HG03097 (cell line): ENCODE measurements around the gene RASGRP2.

Experiments
- ATAC-seq: cut with Tn5 transposase; IDR thresholded peaks from one replicate; pipeline ENCODE4 v1.9.1; 2021; ENCODE audit not compliant: unreplicated experiment, low FRiP score

The RASGRP2 gene

DNA sequence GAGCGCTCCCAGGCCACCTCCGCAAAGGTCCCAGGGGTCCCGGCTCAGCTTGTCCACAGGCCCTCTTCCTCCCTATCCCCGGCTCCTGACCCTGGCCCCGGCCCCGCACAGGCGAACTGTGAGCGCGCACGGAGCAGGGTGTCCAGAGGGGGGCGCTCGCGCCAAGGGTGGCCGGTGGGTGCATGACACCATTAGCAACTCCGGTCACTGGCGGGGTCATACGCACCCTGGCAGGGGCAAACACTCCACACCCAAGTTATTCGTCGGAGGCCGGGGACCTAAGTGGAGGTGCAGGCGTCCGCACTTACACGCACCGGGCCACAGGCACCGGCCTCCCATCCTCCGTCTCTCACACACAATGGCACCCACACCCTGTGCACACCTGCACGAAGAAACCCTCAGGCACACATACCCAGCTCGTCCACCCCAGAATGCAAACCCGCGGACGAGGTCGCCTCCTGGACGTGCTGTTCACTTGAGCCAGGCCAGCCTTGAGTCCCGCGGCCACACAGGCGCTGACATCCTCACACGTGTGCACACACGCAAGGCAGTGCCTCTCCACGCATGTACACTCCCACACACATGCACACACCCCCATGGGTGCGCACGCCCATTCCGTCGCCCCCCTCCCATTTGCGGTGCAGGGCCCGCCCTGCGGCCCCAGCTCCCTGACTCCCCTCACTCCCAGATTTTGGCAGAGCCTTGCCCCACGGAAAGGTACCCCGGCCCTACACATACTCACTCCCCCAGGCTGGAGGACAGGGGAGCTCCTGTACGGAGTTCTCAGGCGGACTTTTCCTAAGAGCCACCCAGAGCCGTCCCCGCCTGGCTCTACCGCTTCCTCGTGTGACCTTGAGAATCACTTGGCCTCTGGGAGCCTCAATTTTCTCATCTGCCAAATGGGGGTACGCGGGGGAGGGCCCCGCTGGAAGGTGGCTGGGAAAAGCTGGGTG, at the start of gene RASGRP2:
Gene RASGRP2, minus strand, starts transcription at position 552 of the 953 bp plus-strand sequence. CDS start 1,276 bp downstream, outside the sequence.
- no peak for ATAC-seq

DNA sequence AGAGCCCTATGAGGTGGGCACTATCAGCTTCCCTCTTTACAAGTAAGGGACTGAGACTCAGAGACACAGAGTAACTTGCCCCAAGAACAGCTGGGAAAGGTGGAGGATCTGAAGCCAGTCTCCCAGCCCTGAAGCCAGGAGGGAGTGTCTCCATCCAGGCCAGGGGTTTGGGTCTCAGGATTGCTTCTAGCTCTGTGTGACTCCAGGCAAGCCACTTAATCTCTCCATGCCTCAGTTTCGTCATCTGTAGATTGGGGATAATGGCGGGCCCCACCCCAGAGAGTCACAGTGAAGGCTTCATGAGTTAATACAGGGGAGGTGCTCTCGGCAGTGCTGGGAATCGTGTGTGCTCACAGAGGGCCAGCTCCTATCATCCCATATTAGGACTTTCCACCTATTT, 48.5 kb upstream of the RASGRP2 start:
- ATAC-seq = no peak

DNA sequence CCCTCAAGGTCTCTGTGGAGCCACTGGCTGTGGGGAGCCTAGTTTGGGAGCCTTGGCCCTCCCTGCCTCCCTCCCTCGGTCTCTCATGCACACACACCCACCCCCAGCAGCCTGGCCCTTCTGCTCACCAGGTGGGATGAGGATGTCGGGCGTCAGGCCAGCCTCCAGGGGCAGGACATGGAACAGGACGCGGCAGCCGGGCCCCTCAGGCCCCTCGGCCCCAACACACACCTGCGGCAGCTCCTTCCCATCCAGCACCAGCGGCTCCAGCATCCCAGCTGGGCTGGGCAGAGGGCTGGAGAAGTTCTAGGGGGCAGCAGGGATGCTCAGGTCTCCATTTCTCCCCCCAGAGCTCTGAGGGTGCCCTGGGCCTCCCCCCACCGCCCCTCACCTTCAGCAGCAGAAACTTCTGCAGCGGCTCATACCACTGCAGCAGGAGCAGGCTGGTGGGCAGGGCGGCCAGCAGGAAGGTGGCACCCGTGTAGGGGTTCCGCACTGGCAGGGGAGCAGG, 47.9 kb upstream of the RASGRP2 start:
- ATAC-seq = no peak

DNA sequence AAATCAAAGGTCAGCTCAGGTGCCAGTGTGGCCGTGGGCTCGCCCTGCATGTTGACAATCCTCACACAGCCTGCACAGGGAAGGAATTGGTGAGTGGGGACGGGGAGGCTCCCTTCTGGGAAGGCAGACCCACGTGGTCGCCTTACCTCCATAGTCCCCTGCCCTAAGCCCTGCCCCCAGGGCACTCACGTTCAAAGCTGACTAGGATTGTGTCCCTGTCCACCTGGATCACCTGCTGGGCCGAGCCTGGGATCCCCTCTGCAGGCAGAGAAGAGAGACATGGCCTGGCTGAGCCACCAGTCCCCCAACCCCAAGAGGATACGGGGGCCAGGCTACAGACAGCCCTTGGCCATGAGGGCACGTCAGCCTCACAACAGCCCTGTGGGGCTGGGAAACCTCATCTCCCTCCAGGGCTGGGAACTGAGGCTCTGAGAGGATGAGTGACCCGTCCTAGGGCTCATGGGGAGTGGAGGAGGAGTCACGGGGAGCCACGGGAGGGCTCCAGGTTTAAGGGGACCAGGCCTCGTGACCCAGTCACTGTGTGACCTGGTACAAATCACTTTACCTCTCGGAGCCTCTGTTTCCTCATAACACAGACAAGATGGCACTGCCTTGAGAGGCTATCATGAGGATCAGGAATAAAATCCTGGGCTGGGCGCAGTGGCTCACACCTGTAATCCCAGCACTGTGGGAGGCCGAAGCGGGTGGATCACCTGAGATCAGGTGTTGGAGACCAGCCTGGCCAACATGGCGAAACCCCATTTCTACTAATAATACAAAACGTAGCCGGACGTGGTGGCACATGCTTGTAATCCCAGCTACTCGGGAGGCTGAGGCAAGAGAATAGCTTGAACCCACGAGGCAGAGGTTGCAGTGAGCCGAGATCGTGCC, 46.5 kb upstream of the RASGRP2 start:
- no peak for ATAC-seq

DNA sequence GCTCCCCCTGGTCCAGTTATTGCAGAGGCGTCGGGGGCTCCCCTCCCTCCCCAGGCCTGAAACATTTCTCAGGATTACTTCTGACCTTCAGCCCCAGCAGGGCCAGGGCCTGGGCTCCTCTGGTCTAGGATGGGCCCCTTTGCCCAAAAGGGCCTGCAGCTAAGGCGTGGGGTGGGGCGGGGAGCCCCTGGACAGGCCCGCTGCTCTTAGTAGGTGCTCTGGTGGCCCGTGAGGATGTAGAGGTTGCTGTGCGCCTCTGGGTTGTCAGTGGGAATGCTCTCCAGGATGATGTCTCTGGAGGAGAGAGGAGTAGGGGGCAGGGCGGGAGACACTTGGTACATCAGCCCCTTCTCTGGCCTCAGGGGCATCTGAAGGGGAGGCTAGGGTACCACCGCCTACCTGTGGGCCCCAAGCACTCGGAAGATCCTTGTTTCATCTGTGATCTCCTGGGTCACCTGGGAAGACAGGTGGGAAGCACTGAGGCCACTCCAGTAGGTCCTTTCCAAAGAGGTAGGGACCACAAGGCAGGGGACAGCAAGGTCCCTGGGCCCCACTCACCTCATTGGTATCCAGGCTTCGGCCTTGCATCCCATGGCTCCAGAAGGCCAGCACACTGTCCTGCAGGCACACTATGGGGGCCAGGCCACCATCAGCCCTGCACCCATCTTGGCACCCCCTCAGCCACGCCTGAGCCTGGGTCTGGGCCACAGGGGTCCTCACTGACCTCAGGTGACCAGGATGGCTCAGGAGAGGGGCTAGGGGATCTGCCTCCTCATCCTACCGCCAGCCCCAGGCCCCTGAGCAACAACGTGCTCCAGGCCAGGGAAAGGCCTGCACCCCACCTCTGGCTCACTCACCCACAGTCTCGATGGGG, 45.6 kb upstream of the RASGRP2 start:
- ATAC-seq = no peak

DNA sequence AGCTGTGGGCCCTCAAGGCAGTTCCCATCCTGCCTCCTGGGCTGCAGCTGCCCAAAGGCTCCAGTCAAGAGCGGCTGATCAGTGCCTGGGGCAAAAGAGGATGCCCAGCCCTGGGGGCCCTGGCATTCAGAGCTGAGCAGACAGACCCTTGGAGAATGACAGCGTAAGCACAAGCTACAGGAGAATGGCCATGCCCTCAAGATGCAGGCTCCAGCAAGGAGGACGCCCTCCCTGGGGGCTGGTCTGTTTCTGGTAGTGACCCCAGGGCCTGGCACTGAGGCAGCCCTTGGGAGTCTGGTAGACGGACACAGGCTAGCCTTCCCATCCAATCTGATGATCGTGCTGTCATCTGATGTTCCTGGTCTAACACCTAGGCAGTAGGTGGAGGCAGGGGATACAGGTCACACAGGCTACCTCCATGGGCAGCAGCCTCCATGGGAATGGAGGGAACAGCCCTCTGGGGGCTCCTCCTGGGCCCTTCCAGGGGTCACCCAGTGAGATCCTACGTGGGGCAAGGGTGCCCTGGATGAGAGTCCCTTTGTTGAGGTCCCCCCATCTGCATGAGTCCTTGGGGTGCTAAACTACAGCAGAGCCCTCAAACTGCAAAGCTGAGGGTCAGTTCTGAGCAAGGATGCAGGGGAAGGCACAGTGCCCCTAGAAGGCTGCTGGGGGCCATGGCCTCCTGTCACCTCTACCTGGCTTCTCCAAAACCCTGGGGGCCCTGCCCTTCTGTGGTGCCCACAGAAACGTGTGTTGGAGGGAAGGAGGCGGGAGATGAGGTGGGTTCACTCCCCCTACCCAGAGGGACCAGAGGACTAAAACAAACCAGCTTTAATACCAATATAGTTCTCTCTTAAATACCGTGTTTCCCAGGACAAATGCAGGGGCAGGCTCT, 44.6 kb upstream of the RASGRP2 start:
- no peak for ATAC-seq

DNA sequence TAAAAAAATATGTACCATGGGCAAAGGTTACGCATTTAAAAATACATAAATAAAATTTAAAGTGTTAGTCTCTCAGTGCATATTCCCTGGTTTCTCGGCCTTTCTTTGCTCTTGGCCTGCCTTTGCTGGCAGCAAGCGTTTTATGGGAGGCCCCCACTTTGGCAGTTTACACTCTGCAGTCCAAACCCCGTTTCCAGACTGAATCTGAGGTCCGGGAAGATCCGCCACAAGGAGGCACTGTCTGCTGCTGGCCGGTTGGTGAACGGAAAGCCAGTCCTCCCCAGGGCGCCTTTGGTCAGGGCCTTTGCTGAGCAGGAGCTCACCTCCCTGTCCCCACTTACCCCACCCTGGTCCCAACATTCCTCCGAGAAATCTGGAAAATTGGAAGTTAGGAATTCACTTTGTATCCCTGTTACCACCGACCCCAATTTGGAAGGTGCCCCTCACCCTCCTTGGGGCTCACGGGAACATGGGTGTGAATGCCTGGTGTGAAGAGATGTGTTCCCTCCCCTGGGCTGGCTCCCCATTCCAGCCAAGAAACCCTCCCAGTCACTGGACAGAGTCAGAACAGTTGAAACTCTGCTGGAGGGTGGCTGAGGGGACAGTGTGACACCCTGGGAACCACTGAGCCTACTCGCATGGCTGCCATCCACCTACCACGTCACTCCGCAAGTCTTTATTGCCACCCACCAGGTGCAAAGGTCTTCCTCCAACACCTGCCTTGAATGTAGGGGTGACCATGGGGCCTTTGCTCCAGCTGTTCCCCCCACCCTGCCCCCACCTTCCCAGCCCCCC, 43.8 kb upstream of the RASGRP2 start:
- ATAC-seq = no peak

DNA sequence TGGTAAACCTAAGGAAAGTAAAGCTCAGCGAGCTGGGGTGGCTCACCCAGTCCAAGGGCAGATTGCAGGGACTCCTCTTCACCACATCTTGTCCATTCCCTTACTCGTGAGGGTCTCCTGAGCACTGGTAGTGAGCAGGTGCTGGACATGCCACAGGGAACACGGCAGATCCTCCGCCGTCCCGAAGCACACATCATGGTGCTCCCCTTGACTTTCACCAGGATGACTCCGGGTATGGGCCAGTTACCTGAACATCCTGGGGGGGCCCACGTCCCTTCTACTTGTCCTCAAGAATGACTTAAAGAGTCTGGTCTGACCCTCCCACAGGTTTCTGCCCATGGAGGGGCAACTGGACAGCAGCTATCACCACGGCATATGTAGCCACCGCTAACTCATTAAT, 42.4 kb upstream of the RASGRP2 start:
- ATAC-seq = no peak

DNA sequence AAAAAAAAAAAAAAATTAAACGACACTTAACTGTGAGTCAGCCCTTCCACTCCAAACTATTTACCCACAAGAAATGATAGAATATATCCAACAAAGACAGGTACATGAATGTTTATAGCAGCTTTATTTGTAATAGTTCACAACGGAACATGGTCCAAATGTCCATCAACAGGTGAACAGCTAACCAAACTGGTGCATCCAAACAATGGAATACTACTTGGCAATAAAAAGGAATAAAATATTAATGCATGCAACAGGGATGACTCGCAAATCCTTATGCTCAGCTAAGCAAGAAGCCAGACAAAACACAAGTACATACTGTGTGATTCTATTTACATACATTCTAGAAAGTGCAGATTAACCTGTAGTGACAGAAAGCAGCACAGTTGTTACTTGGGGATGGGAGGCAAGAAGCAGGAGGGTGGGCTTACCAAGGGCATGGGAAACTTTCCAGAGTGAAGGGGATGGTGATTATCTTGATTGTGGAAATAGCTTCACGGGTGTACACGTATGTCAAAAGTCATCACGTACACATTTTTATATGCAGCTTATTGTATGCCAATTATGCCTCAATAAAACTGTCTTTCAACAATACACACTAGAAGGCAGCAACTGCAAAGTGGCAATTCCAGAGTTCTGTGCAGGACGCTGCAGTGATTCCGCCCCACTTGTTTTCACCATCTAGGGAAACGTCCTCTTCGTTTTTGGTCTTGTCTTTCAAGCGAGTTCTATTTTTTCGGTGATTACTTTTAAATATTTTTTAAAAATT, 41.1 kb upstream of the RASGRP2 start:
- ATAC-seq = no peak

DNA sequence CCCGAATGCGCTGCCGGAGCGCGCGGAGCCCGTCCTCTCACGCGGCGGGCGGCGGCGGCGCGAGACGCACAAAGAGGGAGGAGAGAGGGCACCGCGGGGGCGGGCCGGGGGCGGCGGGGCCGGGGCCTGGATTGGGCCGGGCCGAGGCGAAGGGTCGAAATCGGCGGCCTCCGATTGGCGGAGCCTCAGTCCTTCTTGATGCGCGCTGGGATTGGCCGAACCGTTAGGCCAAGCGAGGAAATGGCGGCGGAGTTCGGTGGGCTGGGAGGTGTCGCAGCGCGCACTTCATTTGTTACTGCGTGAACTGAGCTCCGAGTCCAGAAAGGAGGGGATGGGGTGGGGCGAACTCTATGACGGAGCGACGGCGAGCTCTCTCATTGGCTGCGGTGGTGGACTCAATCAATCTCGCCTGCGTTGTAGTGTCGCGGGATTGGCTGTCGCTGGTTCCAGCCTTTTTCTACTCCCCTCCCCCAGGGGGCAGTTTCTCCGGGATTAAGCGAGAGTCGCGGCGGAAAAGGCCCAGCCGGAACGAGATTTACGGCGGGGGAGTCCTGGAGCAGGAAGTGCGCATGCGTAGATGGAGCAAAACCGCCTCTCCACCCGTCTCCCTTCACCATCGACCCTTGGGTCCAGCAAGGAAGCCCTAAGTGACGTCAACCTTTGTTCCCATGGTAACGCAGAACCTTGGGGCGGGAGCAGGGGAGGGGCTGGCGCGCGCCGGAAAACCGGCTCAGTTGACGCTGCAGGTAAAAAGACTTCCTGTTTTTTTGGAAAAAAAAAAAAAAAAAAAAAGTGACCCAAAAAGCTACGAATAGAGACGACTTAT, 34.7 kb upstream of the RASGRP2 start, which contains the start of gene SF1:
Gene SF1, minus strand, starts transcription at position 70 of the 826 bp plus-strand sequence. CDS start 150 bp downstream, outside the sequence.
- ATAC-seq = peak; percentile 78

DNA sequence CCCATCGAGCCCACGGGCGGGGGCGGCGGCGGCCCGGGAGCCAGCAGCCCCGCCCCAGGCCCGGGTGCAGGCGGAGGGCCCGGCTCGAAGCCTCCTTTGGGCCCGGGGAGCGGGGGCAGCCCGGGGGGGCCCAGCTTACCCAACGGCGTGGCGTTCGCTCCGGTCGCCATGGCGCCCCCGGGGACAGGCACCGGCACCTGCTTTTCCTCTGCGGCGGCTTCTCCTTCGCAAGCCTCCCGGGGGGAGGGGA, 34.2 kb upstream of the RASGRP2 start:
- no peak for ATAC-seq

DNA sequence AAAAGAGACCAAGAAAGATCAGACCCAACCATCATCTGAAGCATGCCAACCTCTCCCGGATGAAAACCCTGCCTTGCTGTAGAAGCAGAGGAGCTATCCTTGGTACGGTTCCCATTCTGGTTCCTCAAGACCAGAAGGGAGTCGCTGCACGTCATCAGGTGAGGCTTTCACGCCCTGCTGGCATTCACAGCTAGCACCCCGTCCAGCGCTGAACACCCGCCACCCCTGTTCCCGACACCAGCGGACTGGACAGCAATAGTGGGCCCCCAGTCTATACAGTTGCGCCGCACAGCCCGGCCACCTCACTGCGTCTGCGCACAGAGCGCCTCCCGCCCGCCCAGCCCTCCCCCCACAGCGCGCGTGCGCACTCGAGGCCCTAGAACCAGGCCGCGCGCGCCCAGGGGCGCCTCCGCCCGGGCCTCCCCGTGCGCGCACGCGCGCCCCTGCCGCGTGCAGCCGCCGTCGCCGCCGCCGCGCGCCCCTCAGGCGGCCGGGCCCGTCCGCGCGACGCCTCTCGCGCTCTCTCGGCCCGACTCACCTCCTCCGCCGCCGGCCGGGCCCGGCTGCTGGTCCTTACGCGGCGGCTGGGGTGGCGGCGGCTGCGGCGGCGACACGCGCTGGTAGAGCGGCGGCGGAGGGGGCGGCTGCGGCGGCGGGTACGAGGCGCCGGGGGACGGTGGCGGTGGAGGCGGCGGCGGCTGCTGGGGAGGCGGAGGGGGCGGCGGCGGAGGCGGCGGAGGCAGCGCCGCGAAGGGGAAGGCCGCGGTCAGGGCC, 33.7 kb upstream of the RASGRP2 start:
- no peak for ATAC-seq

DNA sequence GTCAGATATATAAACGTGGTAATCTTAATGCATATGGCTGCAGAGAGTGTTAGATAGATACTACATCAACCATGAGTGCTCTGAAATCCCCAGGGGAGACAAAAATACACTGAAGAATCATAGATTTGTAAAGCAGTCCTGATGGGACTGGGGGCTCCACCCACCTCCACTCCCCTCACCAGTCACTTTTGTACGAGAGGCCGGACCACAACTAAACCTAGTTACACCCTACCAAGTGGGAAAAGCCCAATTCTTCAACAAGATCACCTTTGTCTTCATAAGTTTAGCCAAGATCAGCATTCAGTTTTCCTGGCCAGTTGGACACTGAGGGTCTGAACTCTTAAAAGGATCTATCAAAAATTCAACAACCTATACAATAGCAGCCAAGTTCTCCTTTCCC, 32.9 kb upstream of the RASGRP2 start:
- no peak for ATAC-seq

DNA sequence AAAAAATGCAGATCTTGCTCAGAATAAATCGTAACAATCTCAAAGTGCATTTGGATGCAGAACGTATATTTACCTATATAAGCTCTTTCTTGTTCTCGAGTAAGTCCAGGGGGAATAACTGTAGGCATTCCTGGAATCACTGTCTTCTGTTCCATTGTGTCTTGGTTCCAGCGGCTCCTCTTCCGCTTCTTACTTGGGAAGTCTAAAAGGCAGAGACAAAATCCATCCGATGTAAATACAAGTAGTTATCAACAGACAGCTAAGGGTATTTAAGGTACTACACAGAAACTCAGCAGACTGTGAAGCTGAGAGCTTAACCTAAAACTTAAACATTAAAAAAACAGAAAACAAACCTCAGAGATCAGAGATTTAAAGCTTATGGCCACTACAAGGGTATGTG, 32.5 kb upstream of the RASGRP2 start:
- no peak for ATAC-seq

DNA sequence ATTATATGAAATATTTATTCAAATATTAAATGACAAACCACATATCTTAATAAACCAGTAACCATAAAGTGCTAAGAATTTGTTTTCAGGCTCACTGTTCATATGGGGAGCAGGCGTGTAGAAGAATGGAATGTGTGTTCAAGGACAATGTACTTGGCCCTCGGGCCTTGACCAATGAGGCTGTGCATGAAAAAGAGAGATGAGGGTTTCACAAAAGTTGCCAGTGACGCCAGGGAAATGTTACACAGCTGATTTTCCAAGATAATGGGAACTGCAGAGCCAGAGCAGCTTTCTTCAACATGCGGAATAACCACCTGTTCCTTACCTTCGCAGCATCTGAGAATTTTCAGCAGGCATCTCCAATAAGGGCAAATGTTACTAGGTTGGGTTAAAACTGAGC, 30.2 kb upstream of the RASGRP2 start:
- no peak for ATAC-seq

DNA sequence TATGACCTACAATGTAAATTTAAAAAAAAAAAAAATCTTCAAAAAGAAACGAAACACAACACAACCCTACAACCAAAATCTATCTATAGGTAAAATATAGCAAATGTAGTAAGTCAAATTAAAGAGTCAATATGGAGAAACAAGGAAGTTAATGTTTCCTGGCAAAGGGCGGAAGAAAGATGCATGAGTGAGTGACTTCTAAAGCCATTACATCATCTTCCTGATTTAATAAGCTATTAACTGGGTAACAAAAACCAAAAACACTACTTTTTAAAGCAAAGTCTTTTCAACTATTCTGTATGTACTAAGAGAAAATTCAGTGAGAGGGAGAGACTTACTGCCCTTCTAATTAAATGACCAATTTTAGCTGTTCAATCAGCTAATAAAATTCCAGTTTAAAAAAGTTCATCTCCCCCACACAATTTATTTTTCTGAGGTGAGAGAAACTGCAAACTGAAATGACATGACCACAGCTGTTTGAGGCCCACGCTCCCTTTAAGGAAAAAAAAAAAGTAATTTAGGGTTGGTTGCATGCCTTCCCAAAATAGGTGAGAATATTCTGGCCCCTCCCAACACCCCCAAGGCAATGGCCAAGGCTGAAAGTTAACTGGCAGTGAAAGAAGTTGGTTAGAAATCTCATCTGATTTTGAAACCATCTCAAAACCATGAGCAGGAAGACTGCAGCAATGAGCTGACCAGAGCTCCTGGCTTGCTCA, 28.5 kb upstream of the RASGRP2 start:
- ATAC-seq = no peak
